ENCODE data around the gene RNF144B.
"Not testable (repeated sequence)": the region's sequence is repeated elsewhere in the genome, so short reads cannot be mapped to it uniquely, and the experiment has no call there.

The RNF144B gene

DNA sequence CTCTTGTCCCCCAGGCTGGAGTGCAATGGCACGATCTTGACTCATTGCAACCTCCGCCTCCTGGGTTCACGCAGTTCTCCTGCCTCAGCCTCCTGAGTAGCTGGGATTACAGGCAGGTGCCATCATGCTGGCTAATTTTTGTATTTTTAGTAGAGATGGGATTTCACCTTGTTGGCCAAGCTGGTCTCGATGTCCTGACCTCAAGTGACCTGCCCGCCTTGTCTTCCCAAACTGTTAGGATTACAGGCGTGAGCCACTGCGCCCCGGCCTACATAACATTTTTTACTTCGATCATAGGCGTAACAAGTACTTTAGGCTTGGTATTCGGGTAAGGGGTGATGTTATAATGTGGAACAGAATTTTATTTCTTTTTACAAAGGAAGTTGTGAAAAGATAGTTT, 22.5 kb downstream of the RNF144B start:
- not testable (repeated sequence) for DNase-seq (ENCODE audit: low spot score)

- DNase-seq (ENCODE audit: low spot score) = no peak
Measured at GRCh38 chr6:18410412-18410811, 23.3 kb downstream of the RNF144B start.

DNA sequence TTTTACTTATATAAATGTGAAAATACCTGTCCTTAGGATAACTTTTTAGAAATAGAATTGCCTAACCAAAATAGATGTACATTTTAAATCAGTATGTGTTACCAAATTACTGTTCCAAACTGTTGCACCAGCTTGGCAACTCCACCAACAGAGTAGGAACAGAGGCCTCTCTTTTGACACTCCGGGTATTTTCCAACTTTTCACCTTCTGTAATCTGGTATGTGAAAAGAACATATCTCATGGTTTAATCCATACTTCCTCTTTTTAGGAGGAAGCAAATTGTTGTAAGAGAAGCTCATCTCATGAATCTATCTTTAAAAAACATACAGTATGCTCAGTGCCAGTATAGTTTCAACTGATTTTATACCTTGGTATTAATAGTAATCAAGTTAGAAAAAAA, 24.9 kb downstream of the RNF144B start:
- DNase-seq (ENCODE audit: low spot score) = no peak

GRCh38 chr6:18412644-18413043, 25.5 kb downstream of the RNF144B start:
- peak; percentile 58 for DNase-seq (ENCODE audit: low spot score)

- DNase-seq (ENCODE audit: low spot score) = no peak
Measured at GRCh38 chr6:18413381-18413780, 26.2 kb downstream of the RNF144B start.

GRCh38 chr6:18414116-18414515, 27.0 kb downstream of the RNF144B start:
- DNase-seq (ENCODE audit: low spot score) = no peak

- DNase-seq (ENCODE audit: low spot score) = no peak
Measured at GRCh38 chr6:18415207-18415606, 28.1 kb downstream of the RNF144B start.

GRCh38 chr6:18415671-18416340, 28.7 kb downstream of the RNF144B start:
- DNase-seq (ENCODE audit: low spot score) = peak; percentile 30

GRCh38 chr6:18416341-18416679, 29.2 kb downstream of the RNF144B start:
- DNase-seq (ENCODE audit: low spot score) = no peak

DNA sequence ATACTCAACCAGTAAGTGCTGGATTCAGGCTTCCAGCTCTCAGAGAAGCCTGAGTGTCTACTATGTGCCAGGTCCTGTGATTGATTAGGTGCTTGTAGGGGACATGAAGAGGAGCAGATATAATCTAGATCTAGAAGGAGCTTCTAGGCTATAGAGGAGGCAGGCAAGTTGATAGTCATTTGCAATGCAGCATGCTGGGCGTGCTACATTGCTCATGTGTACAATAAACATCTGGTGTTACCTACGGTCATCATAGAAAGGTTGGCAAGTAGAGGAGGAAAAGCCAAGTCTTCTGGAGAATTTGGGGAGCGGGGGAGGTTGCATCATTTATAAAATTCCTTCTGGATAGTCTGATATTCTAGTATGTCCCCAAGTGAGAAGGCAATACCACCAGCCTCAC, 33.2 kb downstream of the RNF144B start:
- no peak for DNase-seq (ENCODE audit: low spot score)

DNA sequence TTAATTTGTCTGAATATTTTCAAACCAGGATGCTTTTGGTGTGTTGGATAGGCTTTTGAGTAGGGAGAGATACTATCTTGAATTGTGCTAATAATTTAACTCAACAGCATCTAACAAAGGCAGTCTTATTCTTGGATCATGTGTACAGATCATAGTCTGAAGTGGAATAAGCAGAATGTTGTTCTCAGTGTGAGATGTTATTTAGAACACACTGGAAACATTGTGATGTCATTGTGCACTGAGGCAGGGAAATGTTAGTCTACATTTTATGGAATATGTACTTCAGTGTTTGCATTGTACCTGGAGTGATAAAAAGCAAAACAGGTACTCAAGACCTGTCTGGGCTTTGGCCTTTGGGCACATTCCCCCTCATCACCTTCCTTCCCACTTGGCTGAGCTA, 35.0 kb downstream of the RNF144B start:
- DNase-seq (ENCODE audit: low spot score) = no peak

DNA sequence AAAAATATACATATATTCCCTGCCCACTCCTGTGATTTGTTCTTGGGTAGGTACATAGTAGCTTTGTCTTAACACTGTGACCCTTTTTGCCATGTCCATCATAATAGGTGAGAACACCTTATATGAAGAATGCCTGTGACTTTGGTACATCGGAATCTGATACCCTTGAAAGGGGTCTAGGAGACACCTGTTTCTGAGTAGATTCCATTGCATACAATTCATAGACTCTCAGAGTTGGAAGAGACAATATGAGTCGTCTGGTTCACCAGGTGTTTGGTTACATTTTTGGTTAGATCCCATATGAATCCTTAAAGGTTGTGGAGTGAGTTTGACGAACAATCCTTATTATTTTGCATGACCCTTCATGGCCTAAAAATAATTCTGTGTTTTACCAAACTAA, 36.3 kb downstream of the RNF144B start:
- no peak for DNase-seq (ENCODE audit: low spot score)

GRCh38 chr6:18424201-18424600, 37.1 kb downstream of the RNF144B start:
- DNase-seq (ENCODE audit: low spot score) = no peak

DNA sequence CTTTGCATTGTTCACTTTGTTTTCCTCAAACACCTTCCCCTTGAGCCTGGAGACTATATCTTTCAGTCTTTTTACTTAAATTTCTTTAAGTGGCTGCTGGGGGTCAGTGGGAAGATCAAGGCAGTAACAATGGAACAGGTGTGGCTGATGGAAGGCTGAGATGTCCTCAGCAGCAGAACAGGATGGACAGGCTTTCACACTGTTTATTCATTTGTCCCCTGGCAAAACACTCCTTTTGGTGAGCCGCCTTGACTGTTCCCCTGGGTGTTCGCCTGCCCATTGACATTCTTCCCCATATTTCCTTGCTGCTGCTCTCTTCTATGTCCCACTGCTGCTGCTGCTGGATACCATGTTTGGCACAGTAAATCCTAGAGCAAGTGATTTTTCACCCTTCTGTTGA, 38.1 kb downstream of the RNF144B start:
- no peak for DNase-seq (ENCODE audit: low spot score)

GRCh38 chr6:18427296-18427695, 40.1 kb downstream of the RNF144B start:
- DNase-seq (ENCODE audit: low spot score) = no peak

DNA sequence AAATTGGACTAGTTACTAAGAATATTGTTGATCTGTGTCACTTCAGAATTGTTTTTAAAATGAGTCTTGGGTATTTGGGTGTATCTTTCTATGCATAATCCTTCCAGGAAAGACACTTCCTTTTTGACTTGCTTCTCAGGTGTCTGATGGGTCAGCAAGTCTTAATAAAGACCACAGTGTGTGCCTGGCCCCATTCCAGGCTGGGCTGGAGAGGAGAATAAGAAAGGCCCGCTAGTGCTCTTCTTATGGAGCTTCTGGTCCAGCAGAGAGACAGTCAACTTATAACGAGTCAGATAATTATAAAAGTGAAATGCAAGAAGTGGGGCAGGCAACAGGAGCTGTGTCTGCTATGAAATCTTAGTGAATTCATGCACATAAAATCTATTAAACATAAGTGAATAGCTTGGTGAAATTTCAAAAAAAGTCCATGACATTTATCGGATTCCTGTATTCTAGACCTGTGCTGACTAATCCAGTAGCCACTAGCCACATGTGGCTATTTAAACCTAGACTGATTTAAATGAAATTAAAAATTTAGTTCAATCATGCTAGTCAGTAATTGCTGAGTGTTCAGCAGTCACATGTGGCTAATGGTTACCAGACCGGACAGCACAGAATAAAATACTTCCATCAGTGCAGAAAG, 42.6 kb downstream of the RNF144B start:
- DNase-seq (ENCODE audit: low spot score) = no peak

DNA sequence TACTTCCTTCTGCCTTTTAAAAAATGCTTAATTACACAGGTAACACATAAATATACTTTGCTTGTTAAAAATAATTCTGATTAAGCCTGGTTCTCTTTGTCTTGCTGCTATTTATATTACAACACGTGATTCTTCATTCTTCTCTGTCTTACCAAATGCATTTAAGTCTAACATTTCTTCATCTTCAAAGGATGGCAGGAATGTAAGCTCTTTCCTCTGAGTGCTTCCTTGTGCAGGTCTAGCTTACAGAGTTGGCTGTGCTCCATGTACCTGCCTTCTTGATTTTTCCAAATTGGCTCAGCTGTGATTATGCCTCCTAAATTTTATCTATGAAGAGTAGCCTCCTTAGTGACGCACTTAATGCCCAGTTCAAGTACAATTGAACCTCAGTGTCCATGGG, 44.4 kb downstream of the RNF144B start:
- DNase-seq (ENCODE audit: low spot score) = no peak

- DNase-seq (ENCODE audit: low spot score) = peak; percentile 20
Measured at GRCh38 chr6:18432180-18432579, 45.0 kb downstream of the RNF144B start.

DNA sequence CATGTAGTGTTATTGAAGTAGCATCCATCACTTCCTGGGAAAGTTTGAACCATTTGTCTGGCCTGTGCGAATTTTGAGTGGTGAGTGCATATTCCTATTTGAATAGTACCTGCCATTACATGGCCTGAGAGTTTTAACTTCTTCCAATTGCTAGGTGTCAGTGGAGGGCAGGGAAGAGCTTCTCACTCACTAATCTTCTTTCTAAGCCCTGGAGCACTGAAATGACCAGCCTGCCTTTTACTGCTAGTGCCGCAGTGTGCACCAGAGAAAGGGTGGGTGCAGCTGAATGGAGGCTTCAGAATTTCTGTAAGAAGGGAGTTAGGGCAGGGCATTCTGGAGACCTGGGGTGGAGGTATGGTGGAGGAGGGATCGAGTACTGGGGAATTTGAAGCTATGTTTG, 45.5 kb downstream of the RNF144B start:
- DNase-seq (ENCODE audit: low spot score) = no peak

DNA sequence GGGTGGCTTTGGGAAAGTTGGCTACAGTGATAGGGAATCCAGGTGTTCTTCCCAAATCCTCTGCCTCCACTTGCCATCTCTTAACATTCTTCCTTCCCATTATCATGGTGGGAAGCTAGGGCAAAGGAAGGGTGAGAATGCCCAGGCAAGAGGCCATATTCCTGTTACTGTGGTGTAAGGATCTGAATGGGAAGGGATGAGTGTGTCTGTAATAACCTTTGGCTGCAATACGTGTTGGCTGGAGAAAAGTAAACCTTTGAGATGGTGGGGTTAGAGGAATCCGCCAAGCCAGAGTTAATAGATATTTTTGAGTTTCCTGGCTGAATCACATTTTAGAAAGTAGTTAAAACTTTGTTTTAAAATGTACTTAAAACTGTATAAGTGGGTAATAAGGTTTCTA, 45.9 kb downstream of the RNF144B start:
- DNase-seq (ENCODE audit: low spot score) = no peak

- DNase-seq (ENCODE audit: low spot score) = no peak
Measured at GRCh38 chr6:18436341-18436740, 49.2 kb downstream of the RNF144B start.

- DNase-seq (ENCODE audit: low spot score) = no peak
Measured at GRCh38 chr6:18439581-18439980, 52.4 kb downstream of the RNF144B start.

DNA sequence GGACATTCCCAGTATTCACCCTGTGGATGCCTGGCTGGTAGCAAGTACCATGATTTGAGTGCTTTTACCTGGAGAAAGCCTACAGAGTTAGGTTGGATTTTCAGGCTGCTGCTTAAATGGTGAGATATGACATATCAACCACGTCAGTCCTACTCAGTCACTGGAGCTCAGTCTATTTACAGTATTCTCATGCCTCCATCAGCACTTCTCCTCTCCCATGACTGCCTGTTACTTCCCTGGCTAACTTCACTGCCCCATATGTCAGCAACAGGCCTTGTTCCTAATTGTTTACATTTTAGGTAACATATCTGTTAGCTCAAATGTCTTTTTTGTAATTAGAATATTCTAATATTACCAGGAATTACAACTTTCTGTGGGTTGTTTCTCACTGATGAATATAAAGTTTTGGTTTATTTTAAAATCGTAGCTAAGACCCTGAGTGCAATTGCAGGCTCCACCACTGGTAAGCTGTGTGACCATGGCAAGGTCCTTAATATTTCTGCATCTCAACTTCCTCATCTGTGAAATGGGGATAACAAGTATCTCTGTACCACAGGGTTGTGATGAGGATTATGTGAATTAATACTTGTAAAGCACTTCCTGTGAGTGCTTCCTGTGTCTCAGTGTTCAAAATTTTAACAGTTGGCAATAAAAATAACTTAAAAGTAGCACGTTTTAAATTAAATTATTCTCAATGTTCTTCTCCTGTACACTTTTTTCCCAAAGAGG, 54.3 kb downstream of the RNF144B start:
- DNase-seq (ENCODE audit: low spot score) = no peak

- DNase-seq (ENCODE audit: low spot score) = peak; percentile 21
Measured at GRCh38 chr6:18444111-18444510, 57.0 kb downstream of the RNF144B start.
